Measurements from ENCODE around the gene PPM1H. TPM values are rescaled to one million over a fixed set of nuclear protein-coding genes. Genes with fewer than 3 reads are reported as not detected.

PPM1H gene
- total and polyA plus RNA-seq, 12 donors: 0.81 to 5.5 (median 2.6) TPM

- no peak overlapping the region for H3K4me3 ChIP-seq
- intact Hi-C loops (cut with DNase I): no loop called here
- 89 to 94% (median 90%) methylated on average over 2 to 3 of the region's 3 CpGs for WGBS, 4 donors
- no peaks in the 10 kb centered on the region for H3K4me1 ChIP-seq (replicated peaks in 1 of 2)
- DNase-seq: no peak
- no peak overlapping the region for H3K27ac ChIP-seq
- H3K36me3 ChIP-seq (replicated peaks in 1 of 2): no peaks in the 10 kb centered on the region
- no peaks in the 10 kb centered on the region for H3K27me3 ChIP-seq
- no peak for TF ChIP-seq POLR2A (IDR thresholded peaks at IDR 0.05)
- TF ChIP-seq CTCF (IDR thresholded peaks at IDR 0.05): no peak
- H3K9me3 ChIP-seq (replicated peaks in 1 of 3): no peaks in the 10 kb centered on the region
These were observed 165.8 kb downstream of the PPM1H start for GRCh38 chr12:62769076-62769619.

GRCh38 chr12:62767946-62768345, 167.0 kb downstream of the PPM1H start:
- TF ChIP-seq CTCF (IDR thresholded peaks at IDR 0.05) (no peak), POLR2A (IDR thresholded peaks at IDR 0.05) (no peak)
- Histone ChIP-seq H3K27me3 (no peaks in the 10 kb centered on the region), H3K4me1 (replicated peaks in 1 of 2) (no peaks in the 10 kb centered on the region), H3K36me3 (replicated peaks in 1 of 2) (no peaks in the 10 kb centered on the region), H3K4me3 (no peak overlapping the region), H3K27ac (no peak overlapping the region), H3K9me3 (replicated peaks in 1 of 3) (no peaks in the 10 kb centered on the region)
- no peak for DNase-seq
- intact Hi-C loops (cut with DNase I): no loop called here
- 88 to 97% (median 94%) methylated on average over 4 of the region's 4 CpGs for WGBS, 4 donors

- H3K4me3 ChIP-seq: no peak overlapping the region
- no peak for DNase-seq
- whole genome bisulfite sequencing, 4 donors: 85 to 91% (median 87%) methylated on average over 5 of the region's 5 CpGs
- TF ChIP-seq CTCF (IDR thresholded peaks at IDR 0.05) (no peak), POLR2A (IDR thresholded peaks at IDR 0.05) (no peak)
- intact Hi-C loops (cut with DNase I): no loop called here
- no peaks in the 10 kb centered on the region for H3K36me3 ChIP-seq (replicated peaks in 1 of 2)
- H3K4me1 ChIP-seq (replicated peaks in 1 of 2): no peaks in the 10 kb centered on the region
- H3K27me3 ChIP-seq: no peaks in the 10 kb centered on the region
- H3K9me3 ChIP-seq (replicated peaks in 1 of 3): no peaks in the 10 kb centered on the region
- no peak overlapping the region for H3K27ac ChIP-seq
These were observed 167.5 kb downstream of the PPM1H start for GRCh38 chr12:62767496-62767895.

DNA sequence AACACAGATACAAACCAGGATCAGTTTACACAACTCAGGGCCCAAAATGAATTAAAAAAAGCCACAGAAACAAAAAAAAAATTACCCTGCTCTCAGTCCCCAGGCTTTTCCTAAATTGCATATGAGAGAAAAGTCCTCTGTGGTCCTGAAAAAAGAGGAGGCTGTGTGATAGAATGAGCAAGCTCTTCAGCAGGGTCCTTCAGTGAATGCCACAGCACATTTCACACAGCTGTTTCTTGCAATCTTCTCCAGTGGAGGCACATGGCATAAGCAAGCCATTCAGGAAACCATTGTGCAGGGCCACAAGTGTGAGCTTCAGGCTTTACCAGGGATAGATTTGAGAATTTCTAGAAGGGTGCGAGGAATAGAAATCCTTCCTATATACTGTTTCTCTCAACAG, 168.5 kb downstream of the PPM1H start:
- DNase-seq: no peak
- Histone ChIP-seq H3K9me3 (replicated peaks in 1 of 3) (no peaks in the 10 kb centered on the region), H3K36me3 (replicated peaks in 1 of 2) (no peaks in the 10 kb centered on the region), H3K4me3 (no peak overlapping the region), H3K27ac (no peak overlapping the region), H3K4me1 (replicated peaks in 1 of 2) (peaks cover 0 to under 1% of the 10 kb centered on the region in 2 donors), H3K27me3 (no peaks in the 10 kb centered on the region)
- intact Hi-C loops (cut with DNase I): no loop called here
- WGBS, 4 donors: 91 to 100% (median 100%) methylated on average over 1 of the region's 1 CpG
- TF ChIP-seq CTCF (IDR thresholded peaks at IDR 0.05) (no peak), POLR2A (IDR thresholded peaks at IDR 0.05) (no peak)

Measured in adrenal gland (tissue), 12 donors.